Right lobe of liver (tissue), 4 donors: ENCODE measurements around the gene GPR39.
"Not testable (repeated sequence)": the region's sequence is repeated elsewhere in the genome, so short reads cannot be mapped to it uniquely, and the experiment has no call there.

Experiments
- CTCF ChIP-seq, 4 donors: fragments of 200-600 bp in 3 of 4; fragments of 450-650 bp in 1 of 4; IDR thresholded peaks; one replicate each; pipeline versions ENCODE4 v1.5.1 to v1.8.0; 2016 to 2022; ENCODE audit warnings: antibody characterized with exemption in 4 of 4, mild to moderate bottlenecking in 2 of 4
- POLR2A ChIP-seq: fragments of 450-650 bp; IDR thresholded peaks from one replicate; pipeline ENCODE4 v1.6.1; 2017; ENCODE audit warnings: antibody characterized with exemption, mild to moderate bottlenecking
- donor health status: DM: no; HTN: no; CAD: no.
- donor health status: DM: no; HTN: no; CAD: no.
- donor health status: DM: no; HTN: yes; CAD: no.

GRCh38 chr2:132537061-132537460, 120.5 kb downstream of the GPR39 start:
- not testable (repeated sequence) for TF ChIP-seq CTCF (IDR thresholded peaks at IDR 0.05); POLR2A
